Fibroblast of skin of left biceps (primary cell): Measurements from ENCODE around the gene SYNE2.
"Not testable (repeated sequence)": the region's sequence is repeated elsewhere in the genome, so short reads cannot be mapped to it uniquely, and the experiment has no call there.

Experiments used
- DNase-seq, 2 experiments: peaks; one replicate each; pipeline ENCODE4 v3.0.0-alpha.2; 2013; ENCODE audit warnings: low read depth in 2 of 2

SYNE2 gene

DNA sequence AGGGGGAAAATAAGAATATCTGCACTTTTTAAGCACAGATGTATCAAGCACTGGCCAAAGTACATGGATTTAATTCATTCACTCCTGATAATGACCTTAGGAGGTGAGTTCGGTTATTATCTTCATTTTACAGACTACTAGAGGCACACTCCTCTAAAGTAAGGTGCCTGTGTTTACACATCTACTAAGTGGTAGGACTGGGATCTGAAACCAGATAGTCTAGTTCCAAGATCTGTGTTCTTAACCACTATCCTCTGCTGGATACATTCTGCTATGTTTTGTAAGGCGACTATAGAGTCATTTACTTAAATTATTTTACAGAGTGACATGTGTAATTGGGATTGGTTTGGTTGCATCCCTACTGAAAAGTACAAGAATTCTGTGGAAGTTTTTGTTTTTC is 266.1 kb downstream of the SYNE2 start:
- no peak for DNase-seq

DNA sequence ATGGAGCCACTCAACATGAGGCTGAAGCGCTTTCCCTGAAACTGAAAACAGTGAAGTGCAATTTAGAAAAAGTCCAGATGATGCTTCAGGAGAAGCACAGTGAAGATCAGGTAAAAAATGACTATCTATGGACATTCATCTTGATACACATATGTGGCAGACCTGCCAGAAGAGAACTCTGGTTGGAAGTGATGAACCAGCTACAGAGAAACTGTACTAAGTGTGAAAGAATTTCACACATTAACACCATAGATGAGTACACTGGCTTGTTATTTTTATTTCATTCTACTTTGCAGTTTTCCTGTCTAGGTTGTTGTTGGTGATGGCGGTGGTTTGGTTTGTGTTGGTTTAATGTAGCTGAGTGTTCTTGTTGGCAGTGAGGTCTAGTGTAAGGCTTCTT is 266.7 kb downstream of the SYNE2 start:
- peak; percentile 12 to 23 for DNase-seq

- no peak for DNase-seq
Observed at GRCh38 chr14:64119980-64120379, 267.2 kb downstream of the SYNE2 start.

- DNase-seq: no peak
Observed at GRCh38 chr14:64123241-64123822, 270.5 kb downstream of the SYNE2 start.

DNA sequence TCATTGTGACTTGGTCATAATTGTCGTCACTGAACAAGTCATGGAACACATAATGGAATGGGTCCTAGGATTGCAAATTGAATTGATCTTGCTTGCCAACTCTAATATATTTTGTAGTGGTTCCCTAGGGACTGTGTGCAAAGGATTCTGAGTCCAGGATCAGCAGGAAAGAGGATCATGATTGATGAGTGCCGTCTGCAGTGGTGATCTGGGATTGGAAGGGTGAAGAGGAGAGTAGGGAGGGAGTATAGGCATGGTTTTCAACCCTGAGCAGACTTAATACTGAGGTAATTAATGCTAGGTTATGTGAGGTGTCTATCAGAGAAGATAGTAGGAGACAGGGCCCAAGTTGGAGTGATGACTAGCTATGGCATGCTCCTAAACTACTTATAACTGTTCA is 272.5 kb downstream of the SYNE2 start:
- no peak for DNase-seq

DNA sequence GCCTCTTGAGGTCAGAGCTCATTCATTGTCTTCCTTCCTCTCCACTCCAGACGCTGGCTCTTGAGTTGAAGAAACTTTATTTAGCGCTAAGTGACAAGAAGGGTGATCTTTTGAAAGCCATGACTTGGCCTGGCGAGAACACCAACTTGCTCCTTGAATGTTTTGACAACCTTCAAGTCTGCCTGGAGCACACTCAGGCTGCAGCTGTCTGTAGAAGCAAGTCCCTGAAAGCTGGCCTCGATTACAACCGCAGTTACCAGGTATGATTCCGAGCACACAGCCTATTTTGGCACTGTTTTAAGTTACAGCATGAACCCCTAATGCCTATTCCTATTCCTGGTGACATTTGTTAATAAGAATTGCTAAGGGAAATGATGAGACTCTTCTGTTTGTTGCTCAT is 273.7 kb downstream of the SYNE2 start:
- DNase-seq: no peak

DNA sequence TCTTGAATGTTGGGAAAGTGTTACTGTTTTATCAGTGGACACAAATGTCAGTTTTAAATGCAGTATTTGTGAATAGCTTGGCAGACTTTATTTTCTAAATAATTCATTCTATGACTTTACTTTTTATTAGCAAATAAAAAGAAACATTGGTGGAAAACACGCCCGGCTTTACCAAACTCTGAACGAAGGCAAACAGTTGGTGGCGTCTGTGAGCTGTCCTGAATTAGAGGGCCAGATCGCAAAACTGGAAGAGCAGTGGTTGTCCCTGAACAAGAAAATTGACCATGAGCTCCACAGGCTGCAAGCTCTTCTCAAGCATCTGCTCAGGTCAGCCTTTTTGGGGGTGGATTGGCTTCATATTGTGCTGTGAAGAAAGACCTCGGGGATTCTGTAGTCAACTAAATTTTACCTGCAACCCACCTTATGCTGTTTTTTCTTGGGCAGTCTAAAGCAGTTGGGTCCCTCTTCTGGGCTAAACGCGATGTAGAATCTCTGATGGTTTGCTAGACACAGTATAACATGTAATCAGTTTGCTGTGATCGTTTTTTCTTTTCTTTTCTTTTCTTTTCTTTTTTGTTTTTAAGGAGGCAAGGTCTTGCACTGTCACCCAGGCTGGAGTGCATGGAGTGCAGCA is 285.0 kb downstream of the SYNE2 start:
- DNase-seq: no peak

DNA sequence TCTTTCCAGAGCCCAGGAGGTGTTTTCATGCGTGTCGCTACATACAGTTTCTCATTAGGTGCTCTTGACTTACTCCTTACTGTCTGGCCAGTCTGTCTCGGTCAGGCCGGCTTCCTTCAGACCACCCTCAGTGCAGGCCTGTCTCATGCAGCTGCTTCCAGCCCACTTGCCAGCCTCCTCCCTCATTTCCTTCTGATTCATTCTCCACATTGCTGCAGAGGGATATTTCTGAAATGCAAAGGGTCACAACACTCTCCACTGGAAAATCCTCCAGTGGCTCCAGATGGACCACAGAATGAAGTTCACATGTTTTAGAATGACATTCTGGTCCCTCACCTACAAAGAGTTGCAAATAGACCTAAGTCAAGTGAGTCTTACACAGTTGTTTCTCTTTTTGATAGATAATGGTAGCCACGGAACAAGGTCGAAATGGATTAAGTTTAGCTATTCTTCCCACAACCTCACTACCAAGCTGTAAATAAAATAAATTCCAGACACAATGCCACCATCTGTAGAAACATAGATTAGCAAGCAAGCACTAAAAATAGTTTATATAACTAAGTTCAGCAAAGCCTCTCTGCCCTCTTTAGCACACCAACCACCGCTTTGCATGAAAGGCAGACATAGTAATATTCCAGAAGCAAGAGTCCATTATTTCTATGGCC is 294.5 kb downstream of the SYNE2 start:
- no peak for DNase-seq

DNA sequence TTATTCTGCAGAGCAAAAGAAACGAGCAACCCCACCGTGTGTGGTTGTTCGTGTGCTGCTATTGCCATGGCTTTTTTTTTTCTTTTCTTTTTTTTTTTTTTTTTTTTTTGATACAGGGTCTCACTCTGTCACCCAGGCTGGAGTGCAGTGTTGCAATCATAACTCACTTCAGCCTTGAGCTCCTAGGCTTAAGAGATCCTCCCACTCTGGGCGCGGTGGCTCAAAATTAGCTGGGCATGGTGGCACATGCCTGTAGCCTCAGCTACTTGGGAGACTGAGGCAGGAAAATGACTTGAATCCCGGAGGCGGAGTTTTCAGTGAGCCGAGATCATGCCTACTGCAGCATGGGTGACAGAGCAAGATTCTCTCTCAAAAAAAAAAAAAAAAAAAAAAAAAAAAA is 297.1 kb downstream of the SYNE2 start:
- no peak for DNase-seq

- no peak for DNase-seq
Observed at GRCh38 chr14:64158608-64159007, 305.8 kb downstream of the SYNE2 start.

DNA sequence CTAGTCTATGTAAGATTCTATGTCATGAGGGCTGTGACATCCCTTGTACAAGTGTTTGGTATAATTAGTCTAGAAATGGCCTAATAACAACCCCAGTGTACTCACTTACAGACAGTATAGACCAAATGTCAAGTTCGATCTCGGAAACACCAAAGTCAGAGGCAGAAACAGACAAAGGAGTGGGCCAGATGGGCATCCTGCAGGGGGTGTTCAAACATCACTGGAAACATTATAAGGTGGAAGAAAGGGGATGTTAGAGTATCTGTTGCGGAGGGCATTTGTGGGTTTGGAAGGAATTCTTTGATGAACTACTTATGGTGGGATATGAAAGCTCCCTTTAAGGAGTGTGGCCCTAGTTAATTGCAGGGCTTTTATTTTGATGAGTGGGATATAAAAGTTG is 306.8 kb downstream of the SYNE2 start:
- DNase-seq: no peak

GRCh38 chr14:64170181-64170580 is 317.4 kb downstream of the SYNE2 start:
- no peak for DNase-seq

GRCh38 chr14:64174922-64175782 is 322.3 kb downstream of the SYNE2 start:
- no peak for DNase-seq

DNA sequence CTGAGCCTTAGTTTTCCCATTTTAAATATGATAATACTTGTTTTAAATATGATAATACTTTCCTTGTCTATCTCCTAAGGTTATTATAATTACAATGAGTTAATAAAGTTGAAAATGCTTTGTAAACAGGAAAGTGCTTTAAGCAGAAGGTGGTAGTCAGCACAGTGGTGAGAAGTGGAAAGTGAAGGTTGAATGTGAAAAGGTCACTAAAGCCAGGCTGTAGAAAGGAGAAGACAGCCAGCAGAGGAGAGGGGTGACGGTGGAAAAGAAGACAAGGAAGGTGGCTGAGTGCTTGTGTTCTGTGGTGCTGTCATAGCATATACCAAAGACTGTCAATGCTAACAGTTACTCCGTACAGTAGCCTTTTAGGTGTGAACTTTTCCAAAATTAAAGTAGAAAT is 323.5 kb downstream of the SYNE2 start:
- no peak for DNase-seq

DNA sequence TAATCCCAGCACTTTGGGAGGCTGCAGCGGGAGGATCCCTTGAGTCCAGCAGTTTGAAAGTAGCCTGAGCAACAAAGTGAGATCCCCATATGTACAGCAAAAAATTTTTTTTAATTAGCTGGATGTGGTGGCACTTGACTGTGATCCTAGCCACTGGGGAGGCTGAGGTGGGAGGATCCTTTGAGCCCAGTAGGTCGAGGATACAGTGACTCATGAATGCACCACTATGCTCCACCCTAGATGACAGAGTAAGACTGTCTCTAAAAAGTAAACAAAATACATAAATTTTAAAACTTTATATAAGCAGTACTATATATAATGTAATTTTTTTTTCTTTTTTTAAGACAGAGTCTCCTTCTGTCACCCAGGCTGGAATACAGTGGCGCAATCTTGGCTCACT is 326.0 kb downstream of the SYNE2 start:
- no peak for DNase-seq

- not testable (repeated sequence) for DNase-seq
Observed at GRCh38 chr14:64182908-64183307, 330.1 kb downstream of the SYNE2 start.

DNA sequence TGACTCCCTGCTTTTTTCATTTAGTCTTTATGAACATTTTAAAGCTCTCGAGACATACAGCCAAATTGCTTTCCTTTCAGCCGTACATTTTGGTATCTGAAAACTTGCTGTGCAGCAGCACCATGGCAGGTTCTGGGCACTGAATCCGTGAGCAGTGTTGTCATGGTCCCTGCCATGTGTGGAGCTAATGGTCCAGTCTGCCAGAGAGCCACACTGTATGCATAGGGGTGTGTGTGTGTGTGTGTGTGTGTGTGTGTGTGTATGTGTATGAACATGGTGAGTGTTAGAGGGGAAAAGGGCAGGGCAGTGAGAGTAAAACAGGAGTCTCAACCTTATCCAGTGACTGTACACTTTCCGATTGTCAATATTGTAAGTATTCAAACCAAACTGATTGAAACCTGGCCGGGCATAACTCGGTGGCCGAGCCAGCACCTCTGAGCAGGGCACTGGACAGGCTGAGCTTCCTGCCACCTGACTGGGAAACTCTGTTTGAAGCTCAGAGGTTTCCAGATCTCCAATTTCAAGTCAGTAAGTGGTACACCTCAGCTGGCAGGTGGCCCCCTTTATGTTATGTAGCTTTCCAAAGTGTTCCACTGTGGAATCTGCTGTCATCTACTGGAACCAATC is 331.4 kb downstream of the SYNE2 start:
- DNase-seq: no peak

- no peak for DNase-seq
Observed at GRCh38 chr14:64185184-64185583, 332.4 kb downstream of the SYNE2 start.

- no peak for DNase-seq
Observed at GRCh38 chr14:64186231-64187129, 333.7 kb downstream of the SYNE2 start.

DNA sequence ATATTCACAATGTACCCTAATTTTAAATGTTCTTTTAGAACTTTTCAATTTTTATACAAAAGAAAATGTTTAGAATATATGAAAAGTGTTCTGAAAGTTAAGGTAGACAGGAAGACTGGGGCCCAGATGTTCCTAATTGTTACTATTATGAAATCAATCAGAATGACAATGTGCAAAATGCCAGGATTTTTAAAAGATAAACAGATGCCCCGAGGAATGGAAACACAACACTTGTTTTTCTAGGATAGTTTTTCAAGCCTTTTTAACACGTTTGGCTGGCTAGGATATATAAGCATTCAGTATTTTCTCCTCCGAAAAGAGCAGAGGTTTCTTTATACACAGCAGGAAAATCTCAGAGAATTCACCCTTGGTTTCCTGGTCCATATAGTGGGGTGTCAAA is 334.5 kb downstream of the SYNE2 start:
- no peak for DNase-seq

DNA sequence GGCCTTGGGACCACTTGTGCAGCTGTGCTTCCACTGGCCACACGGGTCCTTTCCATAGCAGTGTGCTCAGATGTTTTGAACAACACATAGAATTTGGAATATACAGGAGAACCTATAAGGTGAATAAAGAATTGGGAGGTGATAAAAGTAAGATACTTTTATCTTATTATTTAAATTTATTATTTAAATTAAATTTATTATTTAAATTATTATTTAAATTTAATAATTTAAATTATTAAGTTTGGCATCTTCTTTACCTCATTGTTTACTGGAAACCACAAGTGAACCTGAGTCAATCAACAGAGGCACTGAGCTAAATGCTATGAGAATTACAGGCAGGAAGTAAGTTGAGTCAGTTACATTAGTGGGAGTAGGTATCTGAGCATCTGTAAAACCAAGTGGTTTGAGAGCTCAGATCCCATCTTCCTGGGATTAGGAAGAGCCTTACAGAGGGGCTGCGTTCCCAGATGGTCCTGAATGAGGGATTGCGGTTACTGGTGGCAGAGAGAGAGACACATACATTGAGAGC is 338.2 kb downstream of the SYNE2 start:
- no peak for DNase-seq
